Breast epithelium (tissue), 4 donors: Measurements from ENCODE around the gene RTKN2. TPM values are rescaled to one million over a fixed set of nuclear protein-coding genes. Genes with fewer than 3 reads are reported as not detected.

Experiments used
- DNase-seq, 2 donors: peaks; one replicate each; pipeline ENCODE4 v3.0.0-alpha.2; 2019; ENCODE audit warnings: low spot score in 2 of 2
- H3K27ac ChIP-seq, 2 donors: fragments of 200-600 bp; sonication (generic) in 1 of 2; one replicate each; pipeline ENCODE4 v1.5.1; 2016 to 2019; ENCODE audit warnings: mild to moderate bottlenecking in 1 of 2
- H3K27me3 ChIP-seq, 2 donors: fragments of 200-600 bp; sonication (generic) in 1 of 2; one replicate each; pipeline versions ENCODE4 v1.5.1 to v1.6.0; 2017 to 2019; ENCODE audit warnings: control low read depth in 1 of 2, mild to moderate bottlenecking in 1 of 2
- H3K36me3 ChIP-seq: fragments of 200-600 bp; one replicate; pipeline ENCODE4 v1.5.1; 2019
- H3K4me1 ChIP-seq, 2 donors: fragments of 200-600 bp; sonication (generic); one replicate each; pipeline ENCODE4 v1.5.1; 2016 to 2019; ENCODE audit warnings: control low read depth in 1 of 2
- H3K4me3 ChIP-seq, 3 donors: fragments of 200-600 bp; sonication (generic); 1 replicate in 2 of 3; 2 replicates in 1 of 3; pipeline ENCODE4 v1.5.1; 2016 to 2019; ENCODE audit warnings: mild to moderate bottlenecking in 3 of 3, moderate library complexity in 2 of 3
- H3K9me3 ChIP-seq, 2 donors: fragments of 200-600 bp; sonication (generic) in 1 of 2; one replicate each; pipeline ENCODE4 v1.5.1; 2016 to 2019; ENCODE audit warnings: control low read depth in 1 of 2
- CTCF ChIP-seq, 3 donors: fragments of 450-650 bp; IDR thresholded peaks; one replicate each; pipeline ENCODE4 v1.5.1; 2016 to 2017; ENCODE audit warnings: antibody characterized with exemption in 3 of 3, mild to moderate bottlenecking in 3 of 3, moderate library complexity in 3 of 3
- POLR2A ChIP-seq: fragments of 450-650 bp; IDR thresholded peaks from one replicate; pipeline ENCODE4 v1.6.1; 2016; ENCODE audit warnings: antibody characterized with exemption, mild to moderate bottlenecking, moderate library complexity
- POLR2AphosphoS5 ChIP-seq, 3 donors: sonication (generic); formaldehyde crosslinking; IDR thresholded peaks; one replicate each; pipeline ENCODE4 v1.6.1; 2017; ENCODE audit warnings: antibody characterized with exemption in 3 of 3
- intact Hi-C: fragments of 100-400 bp; cut with DNase I; formaldehyde crosslinking; loops from one replicate; pipeline ENCODE4 v1.15.1; 2023; ENCODE audit warnings: low total_unique reads
- total RNA-seq, 3 donors: library from RNA; depleted of rRNA; stranded (reverse); fragments of >200 nt; gene quantifications; one replicate each; pipeline ENCODE4 v1.1.0, GENCODE V29; 2016

RTKN2 gene
- total RNA-seq, 3 donors from 2014 or later, result 0.16 to 1.3 (median 0.98) TPM

- no peak for TF ChIP-seq POLR2AphosphoS5 (IDR thresholded peaks at IDR 0.05)
- TF ChIP-seq POLR2A, result no peak
- no peak for TF ChIP-seq CTCF (IDR thresholded peaks at IDR 0.05)
These were observed 30.7 kb downstream of the RTKN2 start for GRCh38 chr10:62237966-62238365.

GRCh38 chr10:62237506-62237905 lies 31.1 kb downstream of the RTKN2 start:
- no peaks in the 10 kb centered on the region for H3K27me3 ChIP-seq
- H3K27ac ChIP-seq, result no peak overlapping the region
- intact Hi-C loops, result no loop called here
- no peaks in the 10 kb centered on the region for H3K4me1 ChIP-seq
- H3K36me3 ChIP-seq, result no peaks in the 10 kb centered on the region
- no peak overlapping the region for H3K4me3 ChIP-seq
- no peak for DNase-seq
- TF ChIP-seq POLR2A, result no peak
- no peak for TF ChIP-seq POLR2AphosphoS5 (IDR thresholded peaks at IDR 0.05)
- TF ChIP-seq CTCF (IDR thresholded peaks at IDR 0.05), result no peak
- no peaks in the 10 kb centered on the region for H3K9me3 ChIP-seq

More at GRCh38 chr10:62237966-62238365, 30.7 kb downstream of the RTKN2 start:
- no peak overlapping the region for H3K27ac ChIP-seq
- intact Hi-C loops, result no loop called here
- DNase-seq, result no peak
- no peaks in the 10 kb centered on the region for H3K36me3 ChIP-seq
- no peaks in the 10 kb centered on the region for H3K9me3 ChIP-seq
- no peaks in the 10 kb centered on the region for H3K27me3 ChIP-seq
- no peaks in the 10 kb centered on the region for H3K4me1 ChIP-seq
- no peak overlapping the region for H3K4me3 ChIP-seq

- H3K4me3 ChIP-seq, result no peak overlapping the region
- no peak for DNase-seq
- no peaks in the 10 kb centered on the region for H3K36me3 ChIP-seq
- H3K27me3 ChIP-seq, result no peaks in the 10 kb centered on the region
- intact Hi-C loops, result no loop called here
- H3K4me1 ChIP-seq, result no peaks in the 10 kb centered on the region
- TF ChIP-seq POLR2AphosphoS5 (IDR thresholded peaks at IDR 0.05), result no peak
- no peak for TF ChIP-seq CTCF (IDR thresholded peaks at IDR 0.05)
- no peak for TF ChIP-seq POLR2A
- H3K27ac ChIP-seq, result no peak overlapping the region
- no peaks in the 10 kb centered on the region for H3K9me3 ChIP-seq
These were observed 34.5 kb downstream of the RTKN2 start for GRCh38 chr10:62234077-62234605.

- H3K27ac ChIP-seq, result no peak overlapping the region
- no peaks in the 10 kb centered on the region for H3K4me1 ChIP-seq
- no peaks in the 10 kb centered on the region for H3K36me3 ChIP-seq
- TF ChIP-seq POLR2AphosphoS5 (IDR thresholded peaks at IDR 0.05) (no peak), POLR2A (no peak), CTCF (IDR thresholded peaks at IDR 0.05) (no peak)
- no peaks in the 10 kb centered on the region for H3K27me3 ChIP-seq
- intact Hi-C loops, result no loop called here
- H3K9me3 ChIP-seq, result no peaks in the 10 kb centered on the region
- no peak for DNase-seq
- no peak overlapping the region for H3K4me3 ChIP-seq
These were observed 35.1 kb downstream of the RTKN2 start for GRCh38 chr10:62233356-62234076.

- no peak for DNase-seq
- TF ChIP-seq CTCF (IDR thresholded peaks at IDR 0.05) (no peak), POLR2A (no peak), POLR2AphosphoS5 (IDR thresholded peaks at IDR 0.05) (no peak)
- intact Hi-C loops, result no loop called here
- no peak overlapping the region for H3K4me3 ChIP-seq
- H3K4me1 ChIP-seq, result no peaks in the 10 kb centered on the region
- H3K9me3 ChIP-seq, result no peaks in the 10 kb centered on the region
- H3K36me3 ChIP-seq, result no peaks in the 10 kb centered on the region
- no peak overlapping the region for H3K27ac ChIP-seq
- H3K27me3 ChIP-seq, result no peaks in the 10 kb centered on the region
These were observed 36.8 kb downstream of the RTKN2 start for GRCh38 chr10:62231805-62232204.
